Measurements from ENCODE around the gene ARL5B. TPM values are rescaled to one million over a fixed set of nuclear protein-coding genes. Genes with fewer than 3 reads are reported as not detected.
A peak's percentile ranks its signal among the peaks of the same experiment; 100 is the strongest.

Gene ARL5B
- polyA plus RNA-seq, 2 of the 4 experiments (the other 2 are of a cell fraction): 8.8 to 24.5 TPM

DNA sequence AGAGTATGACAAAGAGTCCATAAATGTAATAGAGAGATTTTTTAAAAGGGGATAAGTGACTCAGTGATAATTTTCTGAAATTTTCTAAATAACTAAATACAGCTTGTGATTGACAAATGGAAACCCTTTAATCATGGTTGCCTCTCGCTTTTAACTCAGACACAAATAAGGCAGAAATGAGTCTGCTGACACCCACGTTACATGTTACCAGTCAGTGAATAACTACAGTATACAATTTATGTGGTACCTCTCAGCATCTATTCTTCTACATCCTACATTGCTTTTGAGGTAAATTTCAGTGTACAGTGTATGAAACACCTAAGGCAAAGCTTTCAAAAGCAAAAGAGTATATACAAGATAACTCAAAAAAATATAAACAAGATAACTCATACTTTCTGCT is 12.1 kb upstream of the ARL5B start (continued):
- TF ChIP-seq, protein P1, sequence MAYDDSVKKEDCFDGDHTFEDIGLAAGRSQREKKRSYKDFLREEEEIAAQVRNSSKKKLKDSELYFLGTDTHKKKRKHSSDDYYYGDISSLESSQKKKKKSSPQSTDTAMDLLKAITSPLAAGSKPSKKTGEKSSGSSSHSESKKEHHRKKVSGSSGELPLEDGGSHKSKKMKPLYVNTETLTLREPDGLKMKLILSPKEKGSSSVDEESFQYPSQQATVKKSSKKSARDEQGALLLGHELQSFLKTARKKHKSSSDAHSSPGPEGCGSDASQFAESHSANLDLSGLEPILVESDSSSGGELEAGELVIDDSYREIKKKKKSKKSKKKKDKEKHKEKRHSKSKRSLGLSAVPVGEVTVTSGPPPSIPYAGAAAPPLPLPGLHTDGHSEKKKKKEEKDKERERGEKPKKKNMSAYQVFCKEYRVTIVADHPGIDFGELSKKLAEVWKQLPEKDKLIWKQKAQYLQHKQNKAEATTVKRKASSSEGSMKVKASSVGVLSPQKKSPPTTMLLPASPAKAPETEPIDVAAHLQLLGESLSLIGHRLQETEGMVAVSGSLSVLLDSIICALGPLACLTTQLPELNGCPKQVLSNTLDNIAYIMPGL (CRISPR knock-in tag; IDR thresholded peaks at IDR 0.05; ENCODE audit: borderline replicate concordance): no peak
- no peak for TF ChIP-seq SMC3 (IDR thresholded peaks at IDR 0.05)

GRCh38 chr10:18647945-18648344 is 11.3 kb upstream of the ARL5B start:
- H3K4me3 ChIP-seq: no peak overlapping the region
- H3K9me3 ChIP-seq: no peaks in the 10 kb centered on the region
- ATAC-seq: no peak
- 88% methylated on average over 3 of the region's 3 CpGs for WGBS (ENCODE audit: missing lambda C conversion rate)
- POLR2A ChIA-PET: interaction anchor here (0.6 kb wide), 1 partner anchor 11 kb away, joined by 3 read pairs; the partner anchor contains the start of gene ARL5B
- CTCF ChIA-PET: interaction anchor here (1.8 kb wide), 1 partner anchor 11 kb away, joined by 4 read pairs; no protein-coding TSS in a partner anchor
- no peak for TF ChIP-seq EHMT2 (IDR thresholded peaks at IDR 0.05; ENCODE audit: low read depth)
- TF ChIP-seq ZSCAN20 (CRISPR knock-in tag; IDR thresholded peaks at IDR 0.05): no peak
- no peak for TF ChIP-seq CHD4 (IDR thresholded peaks at IDR 0.05; ENCODE audit: borderline replicate concordance)
- TF ChIP-seq, protein P2, sequence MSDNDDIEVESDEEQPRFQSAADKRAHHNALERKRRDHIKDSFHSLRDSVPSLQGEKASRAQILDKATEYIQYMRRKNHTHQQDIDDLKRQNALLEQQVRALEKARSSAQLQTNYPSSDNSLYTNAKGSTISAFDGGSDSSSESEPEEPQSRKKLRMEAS (IDR thresholded peaks at IDR 0.05): no peak
- TF ChIP-seq, protein P3, sequence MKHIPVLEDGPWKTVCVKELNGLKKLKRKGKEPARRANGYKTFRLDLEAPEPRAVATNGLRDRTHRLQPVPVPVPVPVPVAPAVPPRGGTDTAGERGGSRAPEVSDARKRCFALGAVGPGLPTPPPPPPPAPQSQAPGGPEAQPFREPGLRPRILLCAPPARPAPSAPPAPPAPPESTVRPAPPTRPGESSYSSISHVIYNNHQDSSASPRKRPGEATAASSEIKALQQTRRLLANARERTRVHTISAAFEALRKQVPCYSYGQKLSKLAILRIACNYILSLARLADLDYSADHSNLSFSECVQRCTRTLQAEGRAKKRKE (CRISPR knock-in tag; IDR thresholded peaks at IDR 0.05; ENCODE audit: low read depth): no peak
- FAIRE-seq: no peak
- H3K4me1 ChIP-seq: peaks cover 13% of the 10 kb centered on the region; the same call in 2 of the 3 replicates
- H3K4me2 ChIP-seq: no peak overlapping the region
- DNase-seq (ENCODE audit: low read depth in 1 of 2, low spot score in 1 of 2): no peak
- H3K27ac ChIP-seq: no peak overlapping the region

DNA sequence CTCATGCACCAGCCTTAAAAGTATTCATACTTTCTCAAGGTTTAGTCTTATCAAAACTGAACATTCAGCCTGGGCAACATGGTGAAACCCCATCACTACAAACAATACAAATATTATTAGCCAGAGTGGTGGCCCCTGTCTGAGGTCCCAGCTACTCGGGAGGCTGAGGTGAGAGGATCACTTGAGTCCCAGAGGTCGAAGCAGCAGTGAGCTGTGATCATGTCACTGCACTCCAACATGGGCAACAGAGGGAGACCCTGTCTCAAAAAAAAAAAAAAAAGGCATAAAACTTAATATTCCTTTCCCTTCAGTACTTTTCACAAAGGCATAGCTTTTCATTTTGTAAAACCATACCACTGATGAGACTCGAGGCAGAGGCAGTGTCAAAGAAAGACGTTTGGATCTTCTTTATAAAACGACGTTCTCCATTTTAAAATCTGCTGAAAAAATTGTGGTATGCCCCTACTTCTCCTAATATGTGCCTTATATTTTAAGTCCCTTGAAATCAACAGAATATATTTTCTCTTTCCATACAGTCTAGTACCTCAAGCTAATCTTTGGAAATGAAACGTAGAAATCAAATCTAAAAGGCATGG is 9.8 kb upstream of the ARL5B start:
- WGBS (ENCODE audit: missing lambda C conversion rate): 76% methylated on average over 7 of the region's 7 CpGs
- peaks cover 13% of the 10 kb centered on the region; the same call in 2 of the 3 replicates for H3K4me1 ChIP-seq
- TF ChIP-seq PBX3 (IDR thresholded peaks at IDR 0.05) (no peak), ZFP36 (IDR thresholded peaks at IDR 0.05; ENCODE audit: borderline replicate concordance, partially characterized antibody) (no peak), HES2 (IDR thresholded peaks at IDR 0.05) (no peak), TFCP2L1 (CRISPR knock-in tag; IDR thresholded peaks at IDR 0.05) (no peak), ZC3H11A (IDR thresholded peaks at IDR 0.05) (no peak), ZNF302 (CRISPR knock-in tag; IDR thresholded peaks at IDR 0.05) (no peak), ZSCAN20 (CRISPR knock-in tag; IDR thresholded peaks at IDR 0.05) (no peak)
- TF ChIP-seq, protein P4, sequence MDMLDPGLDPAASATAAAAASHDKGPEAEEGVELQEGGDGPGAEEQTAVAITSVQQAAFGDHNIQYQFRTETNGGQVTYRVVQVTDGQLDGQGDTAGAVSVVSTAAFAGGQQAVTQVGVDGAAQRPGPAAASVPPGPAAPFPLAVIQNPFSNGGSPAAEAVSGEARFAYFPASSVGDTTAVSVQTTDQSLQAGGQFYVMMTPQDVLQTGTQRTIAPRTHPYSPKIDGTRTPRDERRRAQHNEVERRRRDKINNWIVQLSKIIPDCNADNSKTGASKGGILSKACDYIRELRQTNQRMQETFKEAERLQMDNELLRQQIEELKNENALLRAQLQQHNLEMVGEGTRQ (IDR thresholded peaks at IDR 0.05): no peak
- H3K4me2 ChIP-seq: peak overlapping the region; percentile 92
- FAIRE-seq: no peak
- ATAC-seq: no peak
- H3K27ac ChIP-seq: no peak overlapping the region
- no peaks in the 10 kb centered on the region for H3K9me3 ChIP-seq
- no peak for DNase-seq (ENCODE audit: low read depth in 1 of 2, low spot score in 1 of 2)
- POLR2A ChIA-PET: no interaction called here
- no peak overlapping the region for H3K4me3 ChIP-seq
- CTCF ChIA-PET: interaction anchor here (1.8 kb wide), 1 partner anchor 13 kb away, joined by 4 read pairs; no protein-coding TSS in a partner anchor

Data from A549 (cell line).